Measurements from ENCODE around the gene INTS1. TPM values are rescaled to one million over a fixed set of nuclear protein-coding genes. Genes with fewer than 3 reads are reported as not detected.

INTS1 gene
- total RNA-seq, 4 donors from 2014 or later, result 45.7 to 96.5 (median 75.8) TPM

DNA sequence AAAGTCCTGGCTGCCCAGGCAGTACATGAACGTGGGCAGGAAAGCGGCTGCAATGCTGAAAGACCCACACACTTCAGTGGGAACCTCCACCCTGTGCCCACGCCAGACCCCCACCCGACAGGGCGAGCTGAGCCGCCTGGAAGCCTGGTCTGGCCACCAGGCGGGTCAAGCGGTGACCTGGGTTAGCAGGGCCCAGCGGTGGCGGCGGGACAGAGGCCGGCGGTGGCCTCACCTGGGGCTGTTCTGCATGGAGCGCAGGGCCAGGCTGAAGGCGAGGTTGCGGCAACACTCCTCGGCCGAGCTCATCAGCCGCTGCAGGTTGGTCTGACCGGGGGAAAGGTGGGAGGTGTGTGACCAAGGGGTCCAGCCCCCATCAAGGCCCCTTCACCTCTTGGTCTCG is 33.3 kb downstream of the INTS1 start:
- Histone ChIP-seq H3K4me3 (no peak overlapping the region), H3K9me3 (no peaks in the 10 kb centered on the region), H3K27ac (no peak overlapping the region), H3K27me3 (no peaks in the 10 kb centered on the region), H3K4me1 (peaks cover 31% of the 10 kb centered on the region), H3K36me3 (peaks cover 59% of the 10 kb centered on the region)
- no peak for TF ChIP-seq POLR2AphosphoS5 (IDR thresholded peaks at IDR 0.05)
- TF ChIP-seq, protein P1, sequence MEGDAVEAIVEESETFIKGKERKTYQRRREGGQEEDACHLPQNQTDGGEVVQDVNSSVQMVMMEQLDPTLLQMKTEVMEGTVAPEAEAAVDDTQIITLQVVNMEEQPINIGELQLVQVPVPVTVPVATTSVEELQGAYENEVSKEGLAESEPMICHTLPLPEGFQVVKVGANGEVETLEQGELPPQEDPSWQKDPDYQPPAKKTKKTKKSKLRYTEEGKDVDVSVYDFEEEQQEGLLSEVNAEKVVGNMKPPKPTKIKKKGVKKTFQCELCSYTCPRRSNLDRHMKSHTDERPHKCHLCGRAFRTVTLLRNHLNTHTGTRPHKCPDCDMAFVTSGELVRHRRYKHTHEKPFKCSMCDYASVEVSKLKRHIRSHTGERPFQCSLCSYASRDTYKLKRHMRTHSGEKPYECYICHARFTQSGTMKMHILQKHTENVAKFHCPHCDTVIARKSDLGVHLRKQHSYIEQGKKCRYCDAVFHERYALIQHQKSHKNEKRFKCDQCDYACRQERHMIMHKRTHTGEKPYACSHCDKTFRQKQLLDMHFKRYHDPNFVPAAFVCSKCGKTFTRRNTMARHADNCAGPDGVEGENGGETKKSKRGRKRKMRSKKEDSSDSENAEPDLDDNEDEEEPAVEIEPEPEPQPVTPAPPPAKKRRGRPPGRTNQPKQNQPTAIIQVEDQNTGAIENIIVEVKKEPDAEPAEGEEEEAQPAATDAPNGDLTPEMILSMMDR (IDR thresholded peaks at IDR 0.05), result no peak
- TF ChIP-seq POLR2A (IDR thresholded peaks at IDR 0.05), result no peak
- TF ChIP-seq EP300 (IDR thresholded peaks at IDR 0.05), result no peak
- DNase-seq (ENCODE audit: low spot score in 2 of 2), result no peak
- over 99% methylated on average over 13 of the region's 21 CpGs for WGBS

DNA sequence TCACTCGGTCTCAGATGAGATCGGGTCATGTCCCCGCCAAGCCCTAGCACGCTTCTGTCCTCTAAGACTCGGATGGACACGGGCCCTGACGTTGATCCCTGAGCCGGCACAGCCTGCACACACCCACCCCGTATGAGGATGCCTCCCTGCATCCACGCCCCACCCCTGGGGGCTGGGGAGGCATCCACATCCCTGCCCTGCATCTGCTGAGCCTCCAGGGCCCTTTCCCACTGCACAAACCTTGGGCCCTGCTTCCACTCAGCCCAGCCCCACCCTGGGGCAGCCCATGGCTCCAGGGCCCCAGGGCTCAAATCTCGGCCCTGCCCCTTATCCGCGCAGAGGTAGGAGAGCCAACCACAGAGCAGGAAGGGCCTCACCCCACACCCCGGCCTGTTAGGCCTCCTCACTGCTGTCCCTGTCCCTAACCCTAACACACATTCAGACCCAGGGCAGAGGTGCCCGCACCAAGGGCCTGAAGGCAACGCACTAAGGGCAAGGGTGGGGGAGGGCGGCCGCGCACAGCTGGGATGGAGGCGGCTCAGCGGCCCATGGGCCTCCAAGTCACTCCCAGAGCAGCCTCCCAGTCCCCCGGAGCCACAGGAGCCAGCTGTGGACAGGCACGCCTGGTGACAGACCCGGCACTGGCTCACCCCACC is 35.4 kb downstream of the INTS1 start:
- H3K4me3 ChIP-seq, result no peak overlapping the region
- TF ChIP-seq POLR2A (IDR thresholded peaks at IDR 0.05) (no peak), EP300 (IDR thresholded peaks at IDR 0.05) (no peak)
- WGBS, result 84% methylated on average over 7 of the region's 24 CpGs
- H3K27me3 ChIP-seq, result no peaks in the 10 kb centered on the region
- H3K36me3 ChIP-seq, result peaks cover 49% of the 10 kb centered on the region
- H3K4me1 ChIP-seq, result peaks cover 24% of the 10 kb centered on the region
- DNase-seq (ENCODE audit: low spot score in 2 of 2), result no peak
- H3K27ac ChIP-seq, result no peak overlapping the region
- no peaks in the 10 kb centered on the region for H3K9me3 ChIP-seq

DNA sequence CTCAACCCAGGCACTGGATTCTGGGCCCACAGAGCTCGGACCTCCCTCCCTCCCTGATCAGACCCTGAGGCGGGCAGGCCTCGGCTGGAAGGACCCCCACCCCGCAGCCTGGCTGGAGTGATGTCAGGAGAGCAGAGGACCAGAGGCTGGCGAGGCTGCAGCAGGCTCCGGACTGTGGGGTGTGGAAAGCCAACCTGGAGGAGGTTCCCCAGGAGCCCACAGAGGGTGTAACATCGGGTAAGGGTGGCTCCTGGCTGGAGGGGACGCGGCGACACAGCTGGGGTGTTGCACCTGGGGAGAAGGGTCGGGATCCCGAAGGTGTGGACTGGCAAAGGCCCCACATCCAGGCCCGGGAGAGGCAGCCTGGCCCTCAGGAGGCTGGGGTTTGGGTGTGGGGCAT is 36.0 kb downstream of the INTS1 start:
- Histone ChIP-seq H3K27ac (no peak overlapping the region), H3K4me3 (no peak overlapping the region), H3K27me3 (no peaks in the 10 kb centered on the region), H3K36me3 (peaks cover 43% of the 10 kb centered on the region), H3K9me3 (no peaks in the 10 kb centered on the region), H3K4me1 (peaks cover 26% of the 10 kb centered on the region)
- 82% methylated on average over 7 of the region's 13 CpGs for WGBS
- TF ChIP-seq POLR2A (IDR thresholded peaks at IDR 0.05) (no peak), EP300 (IDR thresholded peaks at IDR 0.05) (no peak), POLR2AphosphoS5 (IDR thresholded peaks at IDR 0.05) (no peak)
- TF ChIP-seq, protein P1 (IDR thresholded peaks at IDR 0.05), result no peak
- no peak for DNase-seq (ENCODE audit: low spot score in 2 of 2)

DNA sequence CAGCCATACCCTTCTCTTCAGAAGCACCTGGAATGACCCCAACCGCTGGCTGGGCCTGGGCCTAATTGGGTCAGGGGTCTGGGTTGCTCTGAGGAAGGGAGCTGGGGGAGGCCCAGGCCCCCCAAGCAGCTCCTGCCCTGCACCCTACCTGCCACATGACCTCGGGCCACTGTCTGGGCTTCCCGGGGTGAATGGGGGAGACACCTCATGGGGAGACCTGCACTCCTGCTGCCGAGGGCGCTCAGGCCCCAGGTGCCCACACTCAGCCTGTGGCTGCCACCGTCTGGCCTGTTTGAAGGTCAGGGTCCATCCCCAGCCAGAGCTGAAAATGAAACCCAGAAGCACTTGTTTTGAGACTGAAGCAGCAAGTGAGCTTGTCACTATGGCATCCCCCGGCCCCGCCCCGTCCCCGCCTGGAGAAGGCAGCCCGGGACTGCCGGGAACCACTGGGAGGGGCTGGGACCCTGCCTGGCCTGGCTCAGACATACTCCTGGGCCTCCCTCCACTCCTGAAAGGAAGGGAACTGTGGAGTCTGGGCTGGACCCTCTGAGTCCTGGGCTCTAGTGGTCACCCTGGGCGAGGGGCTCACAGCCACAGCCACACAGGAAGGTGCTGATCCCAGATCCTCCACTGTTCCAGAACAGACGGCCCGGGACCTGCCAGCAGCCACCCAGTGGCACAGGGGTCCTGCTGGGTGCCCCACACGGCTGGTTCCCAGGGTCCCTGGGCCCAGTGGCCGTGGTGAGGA is 37.5 kb downstream of the INTS1 start:
- TF ChIP-seq, protein P1 (IDR thresholded peaks at IDR 0.05), result no peak
- no peak for TF ChIP-seq EP300 (IDR thresholded peaks at IDR 0.05)
- no peak for TF ChIP-seq POLR2AphosphoS5 (IDR thresholded peaks at IDR 0.05)
- Histone ChIP-seq H3K27me3 (no peaks in the 10 kb centered on the region), H3K9me3 (no peaks in the 10 kb centered on the region), H3K36me3 (peaks cover 28% of the 10 kb centered on the region), H3K4me1 (peaks cover 40% of the 10 kb centered on the region), H3K4me3 (no peak overlapping the region), H3K27ac (no peak overlapping the region)
- 31% methylated on average over 5 of the region's 17 CpGs for WGBS
- DNase-seq (ENCODE audit: low spot score in 2 of 2), result peak in 1 of 2 donors; percentile 84

DNA sequence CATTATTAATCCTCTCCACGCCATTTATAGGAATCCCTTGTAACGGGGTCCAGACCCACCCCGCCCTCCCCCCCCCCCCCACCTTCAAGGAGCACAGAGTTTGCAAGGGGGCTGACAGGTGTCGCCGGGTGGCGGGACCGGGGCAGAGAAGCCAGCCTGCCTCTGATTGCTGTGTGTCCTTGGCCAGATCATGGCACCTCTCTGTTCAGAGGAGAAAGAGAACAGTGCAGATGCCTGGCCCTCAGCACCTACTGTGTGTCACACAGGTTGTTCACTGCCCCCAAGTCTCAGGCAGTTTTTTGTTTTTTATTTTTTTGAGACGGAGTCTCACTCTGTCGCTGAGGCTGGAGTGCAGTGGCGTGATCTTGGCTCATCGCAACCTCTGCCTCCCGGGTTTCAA is 39.5 kb downstream of the INTS1 start:
- H3K36me3 ChIP-seq, result peaks cover 8% of the 10 kb centered on the region
- H3K27ac ChIP-seq, result no peak overlapping the region
- H3K4me1 ChIP-seq, result peaks cover 60% of the 10 kb centered on the region
- TF ChIP-seq POLR2AphosphoS5 (IDR thresholded peaks at IDR 0.05) (no peak), EP300 (IDR thresholded peaks at IDR 0.05) (no peak), POLR2A (IDR thresholded peaks at IDR 0.05) (no peak)
- TF ChIP-seq, protein P1 (IDR thresholded peaks at IDR 0.05), result no peak
- no peaks in the 10 kb centered on the region for H3K27me3 ChIP-seq
- WGBS, result 68% methylated on average over 10 of the region's 12 CpGs
- no peaks in the 10 kb centered on the region for H3K9me3 ChIP-seq
- no peak overlapping the region for H3K4me3 ChIP-seq
- no peak for DNase-seq (ENCODE audit: low spot score in 2 of 2)
